NCI-H345 (cell line): ENCODE data around the gene STIL.

Experiments used
- DNase-seq: peaks from one replicate; lab custom pipeline; 2025; lab: John Stamatoyannopoulos, UW

The STIL gene

DNA sequence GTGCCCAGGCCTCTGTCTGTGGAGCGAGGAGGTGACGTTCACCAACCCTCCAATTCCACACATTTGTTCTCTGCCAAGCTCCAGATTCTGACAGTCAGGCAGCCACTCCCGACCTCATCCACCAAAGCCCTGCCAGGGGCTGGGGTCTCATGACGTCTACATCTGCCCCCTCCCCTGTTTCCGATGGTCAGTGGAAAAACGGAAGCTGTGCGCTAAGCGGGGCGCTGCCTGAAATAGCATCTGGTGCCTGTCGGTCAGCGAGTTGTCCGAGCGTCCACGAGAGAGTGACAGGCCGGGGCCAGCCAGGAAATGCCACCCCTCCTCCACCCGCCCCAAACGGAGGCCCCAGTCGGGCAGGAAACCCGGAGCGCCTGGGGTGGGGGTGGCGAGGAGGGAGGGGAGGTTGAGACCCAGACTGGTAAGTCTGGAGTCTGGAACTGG lies 78.7 kb downstream of the STIL start:
- no peak for DNase-seq

DNA sequence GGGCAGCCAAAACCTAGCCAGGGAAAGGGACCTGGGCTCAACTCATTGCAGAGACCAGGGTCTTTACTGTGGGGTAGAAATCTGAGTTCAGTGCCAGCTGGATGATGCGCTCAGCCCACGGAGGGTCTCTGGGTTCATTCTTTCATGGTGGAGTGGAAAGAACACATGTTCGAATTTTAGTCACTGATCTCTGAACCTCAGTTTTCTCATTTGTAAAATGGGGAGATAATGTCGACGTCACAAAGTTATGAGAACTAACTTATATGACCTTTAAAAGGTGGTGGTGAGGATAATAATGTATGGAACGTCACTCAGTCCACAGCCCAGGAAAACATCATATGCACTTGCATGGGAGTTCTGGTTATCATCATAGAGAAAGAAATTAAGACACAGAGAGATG lies 80.8 kb downstream of the STIL start:
- no peak for DNase-seq

DNA sequence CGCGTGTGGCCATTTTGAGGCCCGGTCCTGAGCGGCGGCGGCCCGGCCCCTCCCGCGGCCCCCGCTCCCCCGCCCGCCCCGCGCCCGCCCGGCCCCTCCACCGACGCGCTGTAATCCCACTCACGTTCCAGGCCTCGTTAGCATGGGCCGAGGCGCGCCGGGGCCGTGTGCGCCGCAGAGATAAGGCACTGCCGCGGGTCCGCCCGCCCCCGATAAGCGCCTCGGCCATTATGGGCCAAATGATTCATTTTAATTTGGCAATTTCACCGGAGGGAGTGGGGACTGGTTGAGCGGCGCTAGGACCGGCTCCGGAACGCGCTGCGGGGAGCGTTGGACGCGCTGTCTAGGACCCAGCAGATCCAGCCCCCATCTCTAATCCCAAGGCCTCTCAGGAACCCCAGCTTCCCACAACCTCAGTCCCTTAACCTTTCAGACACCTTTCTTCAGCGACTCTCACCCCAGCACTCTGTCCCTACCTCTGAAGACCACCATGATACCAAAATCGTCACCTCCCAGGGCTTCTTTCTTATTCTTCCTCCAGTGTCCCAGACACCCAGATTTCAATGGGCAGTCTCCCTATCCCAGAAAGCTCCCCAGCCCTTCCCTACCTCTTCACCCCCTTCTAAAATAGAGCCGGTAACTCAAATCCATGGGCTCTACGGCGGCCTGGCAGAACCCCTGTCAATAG lies 81.6 kb downstream of the STIL start, which contains the start of gene TAL1:
TSS of gene TAL1 (minus strand) at position 39 of the 688 bp plus-strand sequence. CDS start 6,337 bp downstream, outside the sequence.
- no peak for DNase-seq

DNA sequence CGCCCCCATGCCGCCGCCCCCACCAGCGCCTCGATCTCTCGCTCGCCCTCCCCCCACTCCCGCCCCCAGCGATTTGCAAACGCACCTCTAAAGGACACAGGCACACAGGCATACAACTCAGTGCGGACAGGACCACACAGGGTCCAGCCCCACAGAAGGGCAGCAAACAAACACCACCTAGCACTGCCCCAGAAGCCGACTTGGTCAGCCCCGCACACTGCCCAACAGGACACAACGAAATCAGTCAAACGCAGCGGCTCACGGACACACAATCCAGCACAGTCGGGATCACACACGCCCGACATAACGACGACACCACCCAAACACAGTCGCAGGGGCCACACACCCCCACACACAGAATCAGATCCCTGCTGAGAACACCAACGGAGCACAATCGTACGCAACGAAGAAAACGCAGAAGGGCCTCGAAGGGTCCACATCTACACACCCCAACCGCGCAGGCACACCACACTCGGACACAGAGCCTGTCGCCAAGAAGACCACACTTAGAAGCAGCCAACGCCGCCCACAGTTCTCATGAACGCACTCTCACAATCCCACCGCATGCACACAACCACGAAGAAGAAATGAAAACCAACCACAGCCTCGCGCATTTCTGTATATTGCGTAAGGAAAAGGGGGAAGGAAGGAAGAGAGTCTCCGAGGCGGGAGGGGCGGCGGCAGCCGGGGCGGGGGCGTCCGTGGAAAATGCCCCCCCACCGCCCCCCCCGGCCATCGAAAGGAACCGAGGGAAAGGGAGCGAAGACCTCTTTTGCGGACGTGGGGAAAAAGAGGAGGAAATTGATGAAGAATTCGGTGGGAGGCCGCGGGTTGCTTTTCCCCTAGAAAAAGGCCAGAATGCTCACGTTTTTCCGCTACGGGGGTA lies 82.4 kb downstream of the STIL start:
- DNase-seq, result no peak

DNA sequence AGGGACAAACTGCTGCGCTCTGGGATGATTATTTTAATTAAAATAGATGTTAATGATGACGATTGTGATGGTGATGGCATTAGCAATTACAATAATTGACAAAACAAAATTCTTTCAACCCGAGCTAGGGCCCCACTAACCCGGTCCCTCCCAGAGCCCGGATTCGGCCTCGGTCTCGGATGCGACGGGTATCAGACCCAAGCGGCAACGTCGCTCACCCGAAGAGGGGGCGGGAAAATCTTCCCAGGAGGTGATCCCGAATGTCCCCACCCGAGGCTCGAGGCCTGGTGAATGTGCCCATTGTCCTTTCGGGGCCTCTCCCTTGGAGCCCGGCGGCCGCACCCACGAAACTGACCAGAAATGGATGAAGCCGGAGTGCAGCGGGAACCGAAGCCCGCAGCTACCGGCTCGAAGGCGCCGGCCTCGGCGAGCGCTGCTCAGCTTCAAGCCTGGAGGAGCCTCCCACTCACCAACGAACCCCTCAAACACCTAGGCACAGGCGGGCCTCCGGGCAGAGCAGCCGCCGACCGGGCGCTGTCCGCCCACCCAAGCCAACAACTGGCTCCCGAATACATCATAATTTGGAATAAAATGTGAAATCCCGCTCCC lies 83.2 kb downstream of the STIL start:
- DNase-seq, result no peak

DNA sequence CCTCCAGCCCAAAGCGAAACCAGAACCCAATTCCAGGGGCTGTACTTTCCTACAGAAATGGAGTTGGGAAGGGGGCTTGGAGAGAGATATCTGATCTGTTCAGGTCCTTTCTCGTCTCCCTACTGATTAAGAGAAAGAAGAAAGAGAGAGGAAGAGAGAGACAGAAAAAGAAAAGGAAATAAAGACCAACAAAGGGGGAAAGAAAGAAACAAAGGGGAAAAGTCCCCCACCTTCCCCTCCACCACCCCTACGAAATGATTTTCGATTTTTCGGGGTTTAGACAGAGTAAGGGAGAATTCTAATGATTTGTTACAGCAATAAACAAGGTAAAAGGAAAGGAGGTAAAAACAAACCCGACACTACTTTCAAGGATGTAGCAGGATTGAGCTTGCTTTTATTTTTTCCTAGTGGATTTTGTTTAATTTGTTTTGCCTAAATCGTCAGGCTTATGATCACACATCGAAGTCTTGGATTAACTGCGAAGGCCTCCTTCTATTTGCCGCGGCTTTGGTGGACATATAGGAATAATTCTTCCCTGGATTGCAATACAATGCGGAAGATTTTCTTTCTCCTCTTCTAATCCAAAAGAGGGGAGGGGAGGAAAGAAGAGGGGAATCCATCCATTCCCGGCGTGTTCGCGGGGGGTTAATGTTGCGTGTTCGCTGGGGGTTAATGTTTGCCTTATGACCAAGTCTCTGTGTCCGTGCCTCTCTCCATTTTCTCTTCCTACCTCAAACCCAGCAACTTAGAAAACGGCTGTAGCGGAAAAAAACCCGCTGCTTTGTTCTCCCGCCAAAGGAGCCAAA lies 83.9 kb downstream of the STIL start:
- DNase-seq, result no peak

DNA sequence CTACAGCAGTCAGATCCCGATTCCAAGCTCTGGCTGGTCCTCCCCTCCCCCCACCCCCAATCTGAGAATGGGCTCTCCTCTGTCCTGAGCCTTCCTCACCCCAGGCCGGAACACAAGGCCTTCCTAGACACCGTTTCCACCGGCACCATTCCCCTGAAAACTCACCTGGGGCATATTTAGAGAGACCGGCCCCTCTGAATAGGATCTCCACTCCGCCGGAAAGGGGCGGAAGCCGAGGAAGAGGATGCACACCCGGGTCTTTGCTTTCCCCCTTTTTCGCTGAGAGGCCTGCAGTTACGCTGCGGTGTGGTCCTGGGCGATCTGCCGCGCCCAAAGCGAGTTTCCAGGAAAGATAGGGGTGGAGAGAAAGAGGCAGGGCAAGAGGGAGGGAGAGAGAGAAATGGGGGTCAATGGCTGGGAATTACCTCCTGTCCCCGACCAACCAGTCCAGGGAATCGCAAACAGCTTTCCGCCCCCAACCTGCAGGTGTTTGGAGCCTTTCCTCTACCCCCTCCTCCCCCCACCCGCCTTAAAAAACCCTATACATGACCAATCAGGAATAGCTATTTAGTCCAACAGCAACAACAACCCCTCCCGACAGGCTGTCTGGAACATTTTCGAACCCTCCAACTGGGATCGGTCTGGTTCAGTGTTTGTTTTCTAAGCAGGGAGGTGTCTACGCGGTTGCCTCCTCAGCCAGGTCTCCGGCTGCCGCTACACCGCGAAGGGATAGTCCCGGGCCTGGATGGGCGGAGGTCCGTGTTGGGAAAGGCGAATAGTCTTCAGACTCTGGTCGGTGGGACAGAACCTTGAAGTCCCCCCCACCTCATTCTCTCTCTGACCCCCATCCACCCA lies 84.7 kb downstream of the STIL start:
- no peak for DNase-seq

DNA sequence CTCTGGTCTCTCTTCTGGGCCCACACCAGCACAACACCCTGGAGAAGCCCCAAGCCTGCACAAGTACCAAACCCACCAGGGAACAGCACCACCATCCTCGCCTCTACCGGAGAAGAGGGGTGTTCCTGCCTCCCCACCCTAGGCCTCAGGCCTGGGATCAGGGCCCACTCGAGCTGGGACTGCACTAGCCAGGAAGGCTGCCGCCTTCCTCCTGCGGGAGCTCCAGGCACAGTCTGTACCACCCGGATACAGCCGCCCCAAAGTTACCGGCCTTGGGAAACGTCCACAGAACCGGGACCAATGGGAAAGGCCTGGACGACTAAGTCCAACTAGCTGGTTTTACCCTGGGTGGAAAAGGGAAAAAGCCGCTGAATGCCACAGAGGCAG lies 85.3 kb downstream of the STIL start:
- DNase-seq, result no peak

DNA sequence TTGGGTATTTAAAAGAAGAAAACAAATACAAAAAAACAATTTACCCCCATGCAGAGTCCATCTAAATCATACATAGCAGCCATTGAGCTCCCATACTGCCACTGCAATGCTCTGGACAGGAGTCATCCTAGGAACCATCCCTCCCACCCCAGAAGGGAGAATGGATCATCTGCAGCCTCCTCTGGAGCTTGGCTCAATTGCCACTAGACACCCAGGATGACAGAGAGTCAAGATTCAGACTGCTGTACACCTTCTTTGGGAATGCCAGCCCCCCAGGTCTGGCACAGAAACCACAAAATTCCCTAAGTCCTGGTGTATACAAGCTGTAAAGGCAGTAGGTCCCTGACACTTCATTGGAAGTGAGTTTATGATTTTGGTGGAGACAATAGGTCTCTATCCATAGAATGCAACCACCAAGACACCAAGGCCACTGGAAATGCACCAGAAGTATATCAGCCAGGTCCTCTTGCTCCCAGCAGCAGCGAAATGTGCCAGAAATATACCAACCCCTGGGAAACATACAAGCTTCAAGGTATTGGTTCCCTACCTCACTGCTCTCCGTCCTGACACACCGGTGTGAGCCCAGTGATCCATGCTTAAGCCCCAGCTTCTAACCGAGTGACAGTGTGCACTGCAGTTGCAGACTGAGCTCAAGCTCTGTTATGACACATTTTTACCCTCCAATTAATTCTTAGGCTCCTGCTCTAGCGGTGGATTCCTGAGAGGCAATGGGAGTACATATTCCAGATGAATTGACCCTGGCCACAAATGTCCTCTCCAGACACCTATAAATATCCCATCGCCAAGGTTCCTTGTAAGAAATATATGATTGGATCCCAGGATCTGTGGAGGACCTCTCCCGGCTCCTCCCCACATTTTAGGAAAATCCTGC lies 86.4 kb downstream of the STIL start:
- DNase-seq, result no peak

DNA sequence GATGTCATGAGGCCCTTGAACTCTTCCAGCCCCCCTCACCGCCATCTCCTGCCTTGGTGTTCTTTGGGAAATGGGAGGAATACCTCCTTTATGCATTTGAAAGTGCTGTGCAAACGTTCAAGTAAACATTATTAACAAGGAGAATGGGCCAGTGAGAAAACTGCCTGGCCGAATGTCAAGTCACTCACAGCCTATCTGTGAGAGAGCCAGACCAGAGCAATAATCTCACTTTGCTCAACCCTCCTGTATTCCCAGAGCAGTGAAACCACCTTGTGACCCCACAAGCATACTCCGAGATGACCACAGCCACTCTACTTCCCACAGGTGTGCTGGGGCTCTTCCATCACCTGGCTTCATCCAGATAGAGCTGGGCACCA lies 87.1 kb downstream of the STIL start:
- DNase-seq, result no peak

DNA sequence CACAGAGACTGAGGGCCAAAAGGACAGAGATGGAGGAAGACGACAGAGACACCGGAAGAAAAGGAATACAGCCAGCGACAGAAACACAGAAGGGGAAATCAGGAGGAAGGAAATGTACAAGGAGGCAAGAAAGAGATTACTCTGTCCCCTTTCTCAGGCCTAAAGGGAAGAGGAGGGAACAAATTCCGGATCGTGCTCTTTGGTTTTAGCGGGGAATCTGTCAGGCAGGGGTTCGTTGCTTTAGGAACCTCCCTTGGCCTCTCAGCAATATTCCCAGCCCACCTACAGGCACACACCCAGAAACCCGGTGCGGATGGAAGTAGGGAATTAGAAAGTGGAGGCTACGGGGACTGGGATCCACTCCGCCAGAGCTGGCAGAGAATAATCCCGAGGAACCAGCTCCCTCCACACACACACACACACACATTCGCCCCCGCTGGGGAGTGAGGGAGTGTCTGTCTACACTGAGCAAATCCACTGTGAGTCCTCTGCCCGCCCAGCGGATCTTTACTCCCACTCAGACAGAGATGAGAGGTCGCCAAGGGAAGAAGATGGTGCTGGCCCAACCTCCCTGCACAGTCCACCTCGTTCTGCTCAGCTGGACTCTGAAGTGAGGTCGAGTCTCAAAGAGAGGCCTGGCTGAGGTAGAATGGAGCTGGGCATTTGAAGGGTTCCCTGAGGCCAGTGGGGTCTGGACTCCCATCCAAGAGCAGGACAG lies 87.7 kb downstream of the STIL start:
- DNase-seq, result no peak

DNA sequence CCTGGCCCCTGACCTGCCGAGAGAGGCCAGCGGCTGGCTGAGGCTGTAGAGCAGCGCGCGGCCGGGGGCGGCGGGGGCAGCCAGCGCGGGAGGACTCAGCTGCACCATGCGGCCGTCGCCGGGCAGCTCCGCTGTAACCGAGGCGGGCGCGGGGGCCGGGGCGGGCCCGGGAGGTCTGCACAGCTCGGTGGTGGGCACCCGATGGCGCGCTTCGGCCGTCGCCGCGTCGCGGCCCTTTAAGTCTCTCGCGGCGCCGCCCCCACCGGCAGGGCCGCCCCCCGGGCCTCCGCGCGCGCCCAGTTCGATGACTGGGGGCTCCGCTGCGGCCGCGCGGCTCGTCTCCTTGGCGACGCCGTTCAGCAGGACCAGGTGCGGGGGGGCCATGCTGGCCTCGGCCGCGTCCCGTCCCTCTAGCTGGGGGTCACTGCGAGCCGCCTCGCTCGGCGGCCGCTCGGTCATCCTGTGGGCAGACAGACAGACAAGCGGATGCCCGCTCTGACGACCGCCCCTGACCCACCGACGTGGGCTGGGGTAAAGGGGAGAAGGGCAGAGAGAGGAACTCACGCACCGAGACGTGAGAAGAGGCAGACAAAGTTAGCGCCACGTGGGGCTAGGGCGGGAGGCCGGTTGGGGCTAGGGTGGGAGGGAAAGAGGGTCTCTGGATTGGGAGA lies 88.4 kb downstream of the STIL start:
- peak; percentile 13 for DNase-seq

DNA sequence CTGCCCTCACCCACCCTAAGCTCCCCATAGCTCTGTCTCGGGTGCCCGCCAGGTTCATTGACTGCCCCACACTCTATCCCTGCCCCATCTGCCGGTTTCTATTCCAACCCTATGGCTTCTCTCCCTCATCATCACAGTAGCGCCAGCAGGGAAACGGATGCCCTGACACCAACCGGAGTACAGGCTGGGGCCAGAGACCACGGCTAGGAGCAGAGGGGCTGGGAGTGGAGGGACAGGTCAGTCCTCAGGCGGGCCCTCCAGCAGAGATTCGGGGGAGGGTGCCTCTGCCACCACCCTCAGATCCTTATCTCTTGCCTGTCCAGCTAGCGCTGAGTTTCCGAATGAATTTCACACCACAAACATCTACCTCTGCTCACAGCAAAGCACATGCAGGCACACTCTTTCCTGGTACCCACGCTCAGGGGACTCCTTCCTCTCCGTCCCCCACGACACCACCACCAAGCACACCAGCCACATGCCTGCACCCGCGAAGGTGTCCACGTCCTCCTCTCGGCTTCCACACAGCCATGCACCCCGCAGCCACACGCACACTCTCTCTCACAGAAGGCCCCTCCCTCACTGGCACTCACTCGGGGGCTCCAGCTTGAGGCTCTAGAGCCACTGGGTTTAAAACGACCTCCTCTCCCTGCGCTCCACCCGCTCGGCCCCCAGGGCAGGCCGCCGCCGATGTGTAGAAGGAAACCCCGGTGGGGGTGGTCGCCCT lies 89.1 kb downstream of the STIL start:
- DNase-seq, result no peak

DNA sequence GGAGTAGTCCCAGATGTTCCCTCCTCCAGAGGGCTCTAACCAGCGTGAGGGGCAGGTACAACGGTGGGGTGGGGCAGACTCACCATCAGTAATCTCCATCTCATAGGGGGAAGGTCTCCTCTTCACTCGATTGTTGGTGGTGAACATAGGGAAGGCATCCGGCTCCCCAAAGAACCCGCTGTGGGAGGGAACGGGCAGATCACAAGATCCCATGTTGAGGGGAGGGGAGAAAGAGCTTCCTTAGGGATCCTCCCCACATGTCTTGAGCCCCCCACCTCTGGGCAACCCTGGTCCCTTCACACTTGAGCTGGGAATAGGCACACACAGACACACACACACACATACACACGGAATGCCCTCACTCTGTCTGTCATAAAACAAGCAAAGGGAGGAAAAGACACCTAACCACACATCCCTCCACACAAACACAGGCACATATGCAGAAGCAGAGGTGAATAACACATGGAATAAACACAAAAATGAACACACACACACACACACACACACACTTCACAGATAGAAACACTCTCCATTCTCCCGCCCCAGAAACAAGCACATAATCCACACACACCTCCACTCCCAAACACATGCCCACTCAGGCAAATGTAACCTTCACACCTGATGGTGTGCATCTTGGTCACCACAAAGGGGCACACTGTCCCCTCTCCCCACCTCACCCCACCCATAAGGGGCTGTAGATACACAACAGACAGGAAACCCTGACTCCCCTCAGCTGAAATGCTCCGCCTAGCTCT lies 89.8 kb downstream of the STIL start:
- no peak for DNase-seq

DNA sequence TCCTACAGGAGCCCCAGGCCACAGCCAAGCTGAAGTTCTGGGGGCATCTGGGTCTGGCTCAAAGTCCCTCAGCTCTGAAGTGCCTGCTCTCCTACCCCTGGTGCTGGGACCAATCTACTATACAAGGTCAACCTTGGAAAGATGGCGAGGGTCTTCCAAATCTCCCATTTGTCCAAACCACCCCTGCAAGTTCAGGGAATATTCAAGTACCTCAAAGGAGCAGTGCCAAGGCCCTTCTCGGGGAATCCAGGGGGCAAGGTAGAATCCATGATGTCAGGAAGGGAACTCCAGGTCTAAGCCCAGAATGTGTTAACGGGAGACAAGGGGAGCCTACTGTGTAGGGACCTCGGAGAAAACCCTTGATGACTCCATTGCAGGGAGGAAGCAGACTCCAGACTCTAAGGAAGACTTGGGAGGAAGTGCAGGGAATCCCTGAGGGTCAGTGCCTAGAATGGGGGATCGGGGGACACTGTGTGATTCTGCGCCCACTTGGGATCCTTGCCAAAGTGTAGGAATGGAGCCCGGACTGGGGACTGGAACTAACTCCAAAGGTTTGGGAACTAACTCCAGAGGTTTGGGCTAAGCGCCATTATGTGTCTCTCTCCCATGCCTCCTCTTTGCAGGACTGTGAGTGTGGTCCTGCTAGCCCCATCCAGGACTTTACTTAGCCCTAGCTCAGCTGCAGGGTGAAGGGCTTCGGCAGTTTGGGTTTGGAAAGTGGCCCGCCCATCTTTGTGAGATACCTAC lies 90.6 kb downstream of the STIL start:
- no peak for DNase-seq

DNA sequence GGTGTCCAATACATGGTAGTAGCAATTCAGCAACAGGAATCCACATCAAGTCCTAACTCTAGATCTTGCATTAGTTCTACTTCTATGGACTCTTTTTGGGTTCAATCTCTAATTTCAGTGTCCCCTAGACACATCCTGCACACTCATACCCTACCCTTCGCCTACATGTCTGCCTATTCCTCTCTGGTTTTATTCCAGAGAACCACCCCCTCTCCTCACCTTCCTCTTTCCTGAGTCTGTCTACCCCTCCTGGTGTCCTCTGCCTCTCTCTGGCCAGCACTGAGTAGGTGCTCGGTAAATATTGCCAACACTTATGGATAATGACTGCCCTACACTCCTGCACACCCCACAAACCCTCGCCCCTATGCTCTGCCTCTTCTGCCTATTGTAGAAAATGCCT lies 91.5 kb downstream of the STIL start:
- no peak for DNase-seq
